Neural progenitor cell (in vitro differentiated cells): Measurements from ENCODE around the gene WDR27. TPM values are rescaled to one million over a fixed set of nuclear protein-coding genes. Genes with fewer than 3 reads are reported as not detected.

Source experiments
- DNase-seq: peaks from one replicate; pipeline ENCODE4 v3.0.0-alpha.2; 2016; ENCODE audit warnings: low spot score
- H2AFZ ChIP-seq: fragments of 200-600 bp; sonication (generic); replicated peaks from 2 replicates; pipeline ENCODE4 v1.6.1; 2016; ENCODE audit warnings: antibody characterized with exemption
- H3F3A ChIP-seq: fragments of 200-600 bp; sonication (generic); 2 replicates; pipeline ENCODE4 v1.6.1; 2016; ENCODE audit warnings: antibody characterized with exemption, low read depth
- H3K27ac ChIP-seq: fragments of 200-600 bp; sonication (generic); 2 replicates; pipeline ENCODE4 v1.5.1; 2016; ENCODE audit warnings: mild to moderate bottlenecking
- H3K27me3 ChIP-seq: fragments of 200-600 bp; sonication (generic); 2 replicates; pipeline ENCODE4 v1.6.1; 2016; ENCODE audit warnings: mild to moderate bottlenecking, moderate library complexity
- H3K36me3 ChIP-seq: fragments of 200-600 bp; sonication (generic); 2 replicates; pipeline ENCODE4 v1.5.1; 2016
- H3K4me1 ChIP-seq: fragments of 200-600 bp; sonication (generic); 2 replicates; pipeline ENCODE4 v1.6.1; 2016; ENCODE audit warnings: mixed run types
- H3K4me2 ChIP-seq: fragments of 200-600 bp; sonication (generic); 2 replicates; pipeline ENCODE4 v1.6.1; 2016
- H3K4me3 ChIP-seq: fragments of 200-600 bp; sonication (generic); 2 replicates; pipeline ENCODE4 v1.5.1; 2016
- H3K79me2 ChIP-seq: fragments of 200-600 bp; sonication (generic); 2 replicates; pipeline ENCODE4 v1.6.1; 2016; ENCODE audit warnings: low read depth
- H3K9ac ChIP-seq: fragments of 200-600 bp; sonication (generic); 2 replicates; pipeline ENCODE4 v1.6.1; 2016
- H3K9me3 ChIP-seq: fragments of 200-600 bp; sonication (generic); 2 replicates; pipeline ENCODE4 v1.5.1; 2016; ENCODE audit warnings: low read depth
- H4K20me1 ChIP-seq: fragments of 200-600 bp; sonication (generic); 2 replicates; pipeline ENCODE4 v1.6.1; 2016; ENCODE audit warnings: low read depth
- H3K27ac Mint-ChIP-seq: 3 replicates; pipeline ENCODE4 v1.8.0; 2021; ENCODE audit warnings: mixed read lengths
- H3K27me3 Mint-ChIP-seq: 2 replicates; pipeline ENCODE4 v1.8.0; 2022; ENCODE audit warnings: low read depth, mild to moderate bottlenecking, inconsistent platforms, moderate library complexity, mixed read lengths; ENCODE audit not compliant: insufficient read depth
- H3K36me3 Mint-ChIP-seq: 3 replicates; pipeline ENCODE4 v1.8.0; 2021; ENCODE audit warnings: mixed read lengths
- H3K4me1 Mint-ChIP-seq: 3 replicates; pipeline ENCODE4 v1.8.0; 2021; ENCODE audit warnings: mixed read lengths
- H3K4me3 Mint-ChIP-seq: 3 replicates; pipeline ENCODE4 v1.8.0; 2021; ENCODE audit warnings: mild to moderate bottlenecking, moderate library complexity, mixed read lengths
- H3K9me3 Mint-ChIP-seq: 3 replicates; pipeline ENCODE4 v1.8.0; 2020; ENCODE audit warnings: mixed read lengths
- CTCF ChIP-seq: fragments of 200-600 bp; sonication (generic); IDR thresholded peaks from 2 replicates; pipeline ENCODE4 v1.5.1; 2017; ENCODE audit warnings: antibody characterized with exemption, mild to moderate bottlenecking
- EZH2 ChIP-seq: fragments of 200-600 bp; sonication (generic); IDR thresholded peaks from 2 replicates; pipeline ENCODE4 v1.6.1; 2017; ENCODE audit warnings: antibody characterized with exemption, mild to moderate bottlenecking, moderate library complexity
- EZH2phosphoT487 ChIP-seq: fragments of 200-600 bp; sonication (generic); IDR thresholded peaks from 2 replicates; pipeline ENCODE4 v1.6.1; 2017; ENCODE audit warnings: antibody characterized with exemption
- total RNA-seq: library from RNA; depleted of rRNA; stranded (reverse); fragments of >200 nt; gene quantifications from 2 replicates; pipeline ENCODE4 v1.2.3, GENCODE V29; 2015; ENCODE audit warnings: low replicate concordance

The WDR27 gene
- total RNA-seq, 1 donor from 2014 or later = 69.0 TPM

- H3K9me3 ChIP-seq = no peaks in the 10 kb centered on the region
- peak overlapping the region; percentile 99 for H3K27ac Mint-ChIP-seq
- peaks cover 17% of the 10 kb centered on the region for H3K36me3 Mint-ChIP-seq
- H3K79me2 ChIP-seq = no peaks in the 10 kb centered on the region
- H3K9ac ChIP-seq = no peak overlapping the region
- no peaks in the 10 kb centered on the region for H3K27me3 ChIP-seq
- peaks cover 22% of the 10 kb centered on the region for H3F3A ChIP-seq
- H4K20me1 ChIP-seq = no peaks in the 10 kb centered on the region
- no peak overlapping the region for H3K27ac ChIP-seq
- no peak for DNase-seq
- peaks cover 10% of the 10 kb centered on the region for H3K27me3 Mint-ChIP-seq
- H3K4me3 ChIP-seq = no peak overlapping the region
- peaks cover 54% of the 10 kb centered on the region for H3K9me3 Mint-ChIP-seq
- no peak overlapping the region for H3K4me3 Mint-ChIP-seq
- no peaks in the 10 kb centered on the region for H3K36me3 ChIP-seq
- peaks cover 39% of the 10 kb centered on the region for H3K4me1 Mint-ChIP-seq
- peaks cover 23% of the 10 kb centered on the region for H3K4me1 ChIP-seq
- no peak overlapping the region for H3K4me2 ChIP-seq
- peak overlapping the region; percentile 92 for H2AFZ ChIP-seq
- TF ChIP-seq CTCF (no peak), EZH2phosphoT487 (no peak), EZH2 (no peak)
These were observed 272.8 kb downstream of the WDR27 start for GRCh38 chr6:169429001-169429400.

GRCh38 chr6:169428532-169428931, 273.3 kb downstream of the WDR27 start:
- Histone ChIP-seq H3K27me3 (no peaks in the 10 kb centered on the region), H3K9ac (no peak overlapping the region), H3K27ac (no peak overlapping the region), H4K20me1 (no peaks in the 10 kb centered on the region), H3F3A (peaks cover 22% of the 10 kb centered on the region), H2AFZ (peak overlapping the region; percentile 92), H3K4me2 (peak overlapping the region; percentile 18), H3K79me2 (no peaks in the 10 kb centered on the region), H3K4me3 (no peak overlapping the region), H3K9me3 (no peaks in the 10 kb centered on the region), H3K4me1 (peaks cover 23% of the 10 kb centered on the region), H3K36me3 (no peaks in the 10 kb centered on the region)
- DNase-seq = peak; percentile 18
- H3K9me3 Mint-ChIP-seq = peaks cover 54% of the 10 kb centered on the region
- no peak overlapping the region for H3K4me3 Mint-ChIP-seq
- peaks cover 42% of the 10 kb centered on the region for H3K4me1 Mint-ChIP-seq
- peaks cover 13% of the 10 kb centered on the region for H3K27me3 Mint-ChIP-seq
- H3K36me3 Mint-ChIP-seq = peaks cover 21% of the 10 kb centered on the region
- no peak for TF ChIP-seq EZH2
- TF ChIP-seq EZH2phosphoT487 = no peak
- no peak for TF ChIP-seq CTCF
- H3K27ac Mint-ChIP-seq = peak overlapping the region; percentile 100

- peak overlapping the region; percentile 100 for H3K27ac Mint-ChIP-seq
- H3K4me1 ChIP-seq = peaks cover 23% of the 10 kb centered on the region
- no peaks in the 10 kb centered on the region for H4K20me1 ChIP-seq
- H2AFZ ChIP-seq = peak overlapping the region; percentile 92
- no peaks in the 10 kb centered on the region for H3K27me3 ChIP-seq
- H3K27me3 Mint-ChIP-seq = peaks cover 13% of the 10 kb centered on the region
- H3F3A ChIP-seq = peaks cover 22% of the 10 kb centered on the region
- H3K36me3 ChIP-seq = no peaks in the 10 kb centered on the region
- H3K36me3 Mint-ChIP-seq = peaks cover 21% of the 10 kb centered on the region
- peak; percentile 47 for DNase-seq
- H3K9me3 Mint-ChIP-seq = peaks cover 47% of the 10 kb centered on the region
- no peaks in the 10 kb centered on the region for H3K9me3 ChIP-seq
- H3K4me1 Mint-ChIP-seq = peaks cover 42% of the 10 kb centered on the region
- no peak overlapping the region for H3K4me3 ChIP-seq
- H3K4me3 Mint-ChIP-seq = peak overlapping the region; percentile 71
- H3K79me2 ChIP-seq = no peaks in the 10 kb centered on the region
- H3K9ac ChIP-seq = no peak overlapping the region
- peak overlapping the region; percentile 18 for H3K4me2 ChIP-seq
- H3K27ac ChIP-seq = peak overlapping the region; percentile 64
- no peak for TF ChIP-seq EZH2
- no peak for TF ChIP-seq CTCF
- no peak for TF ChIP-seq EZH2phosphoT487
These were observed 274.0 kb downstream of the WDR27 start for GRCh38 chr6:169427856-169428255.
